PC-9 (cell line): Measurements from ENCODE around the gene UBR4. TPM values are rescaled to one million over a fixed set of nuclear protein-coding genes. Genes with fewer than 3 reads are reported as not detected.

Experiments
- BruUV-seq: library from RNA; stranded (reverse); fragments of 400-500 nt; replicated peaks from 2 replicates; lab custom pipeline; 2021; lab: Mats Ljungman, UMichigan
- CTCF ChIA-PET: fragments of 300-600 bp; sonication (Branson Sonifier 250); formaldehyde crosslinking; loops from one replicate; lab custom pipeline; 2022; ENCODE audit warnings: antibody characterized with exemption; lab: Charles Lee
- POLR2A ChIA-PET: fragments of 300-600 bp; sonication (Branson Sonifier 250); formaldehyde crosslinking; loops from one replicate; lab custom pipeline; 2022; ENCODE audit warnings: antibody characterized with exemption; ENCODE audit not compliant: unreplicated experiment; lab: Charles Lee
- DNase-seq, 2 experiments: peaks; one replicate each; pipeline versions ENCODE4 v3.0.0 to v3.0.0-alpha.2; 2015 to 2022; ENCODE audit warnings: mixed read lengths in 1 of 2
- H2AFZ ChIP-seq: fragments of 200-600 bp; sonication (generic); 2 replicates; pipeline ENCODE4 v1.8.1; 2017; ENCODE audit warnings: antibody characterized with exemption
- H3F3A ChIP-seq: fragments of 200-600 bp; sonication (generic); 2 replicates; pipeline ENCODE4 v1.8.1; 2017; ENCODE audit warnings: antibody characterized with exemption, mild to moderate bottlenecking, low read depth; ENCODE audit not compliant: insufficient read depth
- H3K27ac ChIP-seq: fragments of 200-600 bp; sonication (generic); 2 replicates; pipeline ENCODE4 v1.6.1; 2016; ENCODE audit warnings: mixed run types
- H3K27me3 ChIP-seq: fragments of 200-600 bp; sonication (generic); 2 replicates; pipeline ENCODE4 v1.6.1; 2016; ENCODE audit warnings: low read depth, mixed run types; ENCODE audit not compliant: insufficient read depth
- H3K36me3 ChIP-seq: fragments of 200-600 bp; sonication (generic); 2 replicates; pipeline ENCODE4 v1.6.1; 2016; ENCODE audit warnings: low read depth, mixed run types
- H3K4me1 ChIP-seq: fragments of 200-600 bp; sonication (generic); replicated peaks from 2 replicates; pipeline ENCODE4 v1.6.1; 2016; ENCODE audit warnings: mixed run types; ENCODE audit not compliant: insufficient read depth
- H3K4me2 ChIP-seq: fragments of 200-600 bp; sonication (generic); 2 replicates; pipeline ENCODE4 v1.6.1; 2017; ENCODE audit warnings: mixed run types
- H3K4me3 ChIP-seq: fragments of 200-600 bp; sonication (generic); 2 replicates; pipeline ENCODE4 v1.6.1; 2016; ENCODE audit warnings: mixed run types
- H3K79me2 ChIP-seq: fragments of 200-600 bp; sonication (generic); 2 replicates; pipeline ENCODE4 v1.6.1; 2017; ENCODE audit warnings: low read depth, mixed run types
- H3K9me2 ChIP-seq: fragments of 200-600 bp; sonication (generic); 2 replicates; pipeline ENCODE4 v1.8.1; 2017; ENCODE audit warnings: mild to moderate bottlenecking; ENCODE audit not compliant: insufficient read depth
- H3K9me3 ChIP-seq: fragments of 200-600 bp; sonication (generic); 2 replicates; pipeline ENCODE4 v1.8.1; 2016; ENCODE audit warnings: low read depth; ENCODE audit not compliant: insufficient read depth
- H4K20me1 ChIP-seq: fragments of 200-600 bp; sonication (generic); 2 replicates; pipeline ENCODE4 v1.8.1; 2017; ENCODE audit not compliant: insufficient read depth
- EZH2 ChIP-seq: fragments of 200-600 bp; sonication (generic); IDR thresholded peaks from 2 replicates; pipeline ENCODE4 v1.8.0; 2017; ENCODE audit warnings: antibody characterized with exemption, low read depth
- intact Hi-C: fragments of 100-400 bp; cut with micrococcal nuclease; formaldehyde crosslinking; loops from one replicate; pipeline ENCODE4 v1.10.0; 2022; ENCODE audit not compliant: unreplicated experiment
- total RNA-seq: library from RNA; stranded (reverse); gene quantifications from 2 replicates; pipeline ENCODE4 v1.2.3, GENCODE V29; 2021
- TF ChIP-seq, protein P1 (sequence below): fragments of 200-600 bp; sonication (generic); conservative IDR thresholded peaks from 2 replicates; pipeline ENCODE4 v1.6.1; 2017; ENCODE audit warnings: mixed run types, antibody characterized with exemption, mild to moderate bottlenecking, moderate library complexity

Gene UBR4
- total RNA-seq, 1 experiment from 2014 or later, result 117 TPM

DNA sequence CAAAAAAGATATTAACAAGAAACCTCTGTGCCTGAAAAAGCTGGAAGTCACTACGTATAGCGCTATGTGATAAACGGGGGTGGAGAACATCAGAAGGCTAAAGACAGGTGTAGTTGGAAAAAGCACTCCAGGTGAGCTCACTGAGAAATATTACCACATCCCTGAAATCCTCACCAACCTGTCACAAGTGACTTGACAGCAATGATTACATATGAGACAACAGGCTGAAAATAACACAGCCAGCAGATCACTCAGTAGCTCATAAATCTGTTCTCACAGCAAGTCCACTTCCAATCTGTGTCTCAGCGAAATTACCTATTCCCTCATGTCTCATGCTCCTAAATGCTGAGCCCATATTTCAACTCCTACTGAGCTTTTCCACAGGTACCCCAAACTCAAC lies 120.5 kb downstream of the UBR4 start:
- POLR2A ChIA-PET, result no interaction called here
- CTCF ChIA-PET, result no interaction called here

GRCh38 chr1:19088717-19089442 lies 121.2 kb downstream of the UBR4 start:
- H3F3A ChIP-seq, result no peaks in the 10 kb centered on the region
- no peaks in the 10 kb centered on the region for H4K20me1 ChIP-seq
- ChIA-PET CTCF (no interaction called here), POLR2A (interaction anchor here (0.6 kb wide), 1 partner anchor 111 kb away, joined by 3 read pairs; no protein-coding TSS in a partner anchor)
- H3K36me3 ChIP-seq, result peaks cover under 1% of the 10 kb centered on the region; the same call in 1 of the 2 replicates
- H3K9me2 ChIP-seq, result no peaks in the 10 kb centered on the region
- H3K4me1 ChIP-seq, result no peaks in the 10 kb centered on the region
- H3K4me3 ChIP-seq, result no peak overlapping the region
- no peak for DNase-seq
- intact Hi-C loops, result no loop called here
- H2AFZ ChIP-seq, result no peak overlapping the region
- H3K4me2 ChIP-seq, result no peak overlapping the region
- no peak overlapping the region for H3K27ac ChIP-seq
- TF ChIP-seq, protein P1, sequence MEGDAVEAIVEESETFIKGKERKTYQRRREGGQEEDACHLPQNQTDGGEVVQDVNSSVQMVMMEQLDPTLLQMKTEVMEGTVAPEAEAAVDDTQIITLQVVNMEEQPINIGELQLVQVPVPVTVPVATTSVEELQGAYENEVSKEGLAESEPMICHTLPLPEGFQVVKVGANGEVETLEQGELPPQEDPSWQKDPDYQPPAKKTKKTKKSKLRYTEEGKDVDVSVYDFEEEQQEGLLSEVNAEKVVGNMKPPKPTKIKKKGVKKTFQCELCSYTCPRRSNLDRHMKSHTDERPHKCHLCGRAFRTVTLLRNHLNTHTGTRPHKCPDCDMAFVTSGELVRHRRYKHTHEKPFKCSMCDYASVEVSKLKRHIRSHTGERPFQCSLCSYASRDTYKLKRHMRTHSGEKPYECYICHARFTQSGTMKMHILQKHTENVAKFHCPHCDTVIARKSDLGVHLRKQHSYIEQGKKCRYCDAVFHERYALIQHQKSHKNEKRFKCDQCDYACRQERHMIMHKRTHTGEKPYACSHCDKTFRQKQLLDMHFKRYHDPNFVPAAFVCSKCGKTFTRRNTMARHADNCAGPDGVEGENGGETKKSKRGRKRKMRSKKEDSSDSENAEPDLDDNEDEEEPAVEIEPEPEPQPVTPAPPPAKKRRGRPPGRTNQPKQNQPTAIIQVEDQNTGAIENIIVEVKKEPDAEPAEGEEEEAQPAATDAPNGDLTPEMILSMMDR, result no peak
- TF ChIP-seq EZH2, result no peak
- H3K27me3 ChIP-seq, result no peaks in the 10 kb centered on the region
- no peaks in the 10 kb centered on the region for H3K79me2 ChIP-seq
- no TSS peak for BruUV-seq
- no peaks in the 10 kb centered on the region for H3K9me3 ChIP-seq

More for the DNA sequence above, 120.5 kb downstream of the UBR4 start:
- H3K79me2 ChIP-seq, result no peaks in the 10 kb centered on the region
- H3K27me3 ChIP-seq, result no peaks in the 10 kb centered on the region
- no peak overlapping the region for H2AFZ ChIP-seq
- intact Hi-C loops, result no loop called here
- H3K4me1 ChIP-seq, result no peaks in the 10 kb centered on the region
- BruUV-seq, result no TSS peak
- TF ChIP-seq, protein P1, result no peak
- no peak for TF ChIP-seq EZH2
- DNase-seq, result no peak
- peaks cover 7% of the 10 kb centered on the region; the same call in 1 of the 2 replicates for H3K36me3 ChIP-seq
- no peaks in the 10 kb centered on the region for H4K20me1 ChIP-seq
- no peak overlapping the region for H3K4me2 ChIP-seq
- no peaks in the 10 kb centered on the region for H3K9me3 ChIP-seq
- no peak overlapping the region for H3K27ac ChIP-seq
- no peaks in the 10 kb centered on the region for H3K9me2 ChIP-seq
- no peaks in the 10 kb centered on the region for H3F3A ChIP-seq
- H3K4me3 ChIP-seq, result no peak overlapping the region

- no peaks in the 10 kb centered on the region for H3F3A ChIP-seq
- no peaks in the 10 kb centered on the region for H4K20me1 ChIP-seq
- H3K27me3 ChIP-seq, result no peaks in the 10 kb centered on the region
- no peak for DNase-seq
- no peaks in the 10 kb centered on the region for H3K79me2 ChIP-seq
- H3K4me1 ChIP-seq, result no peaks in the 10 kb centered on the region
- H3K4me3 ChIP-seq, result no peak overlapping the region
- no peaks in the 10 kb centered on the region for H3K9me3 ChIP-seq
- no peak overlapping the region for H3K27ac ChIP-seq
- no peaks in the 10 kb centered on the region for H3K9me2 ChIP-seq
- intact Hi-C loops, result no loop called here
- ChIA-PET CTCF (no interaction called here), POLR2A (interaction anchor here (0.6 to 0.7 kb wide), 2 partner anchors 26 to 137 kb away, joined by 3 to 4 read pairs; no protein-coding TSS in a partner anchor)
- no peak overlapping the region for H3K4me2 ChIP-seq
- TF ChIP-seq EZH2, result no peak
- TF ChIP-seq, protein P1, result no peak
- no peaks in the 10 kb centered on the region; the same call in 1 of the 2 replicates for H3K36me3 ChIP-seq
- no peak overlapping the region for H2AFZ ChIP-seq
- BruUV-seq, result no TSS peak
These were observed 122.1 kb downstream of the UBR4 start for GRCh38 chr1:19087737-19088594.
